GM23248 (cell line): ENCODE measurements around the gene OR2A2.

Experiments
- EZH2 ChIP-seq: fragments of 200-600 bp; sonication (generic); IDR thresholded peaks from 2 replicates; pipeline ENCODE4 v1.6.1; 2018; ENCODE audit warnings: antibody characterized with exemption, mild to moderate bottlenecking; ENCODE audit not compliant: insufficient read depth, poor library complexity, severe bottlenecking
- EZH2phosphoT487 ChIP-seq: fragments of 200-600 bp; sonication (generic); IDR thresholded peaks from 2 replicates; pipeline ENCODE4 v1.6.1; 2018; ENCODE audit warnings: antibody characterized with exemption, moderate library complexity, mild to moderate bottlenecking, low read depth; ENCODE audit not compliant: insufficient read depth

DNA sequence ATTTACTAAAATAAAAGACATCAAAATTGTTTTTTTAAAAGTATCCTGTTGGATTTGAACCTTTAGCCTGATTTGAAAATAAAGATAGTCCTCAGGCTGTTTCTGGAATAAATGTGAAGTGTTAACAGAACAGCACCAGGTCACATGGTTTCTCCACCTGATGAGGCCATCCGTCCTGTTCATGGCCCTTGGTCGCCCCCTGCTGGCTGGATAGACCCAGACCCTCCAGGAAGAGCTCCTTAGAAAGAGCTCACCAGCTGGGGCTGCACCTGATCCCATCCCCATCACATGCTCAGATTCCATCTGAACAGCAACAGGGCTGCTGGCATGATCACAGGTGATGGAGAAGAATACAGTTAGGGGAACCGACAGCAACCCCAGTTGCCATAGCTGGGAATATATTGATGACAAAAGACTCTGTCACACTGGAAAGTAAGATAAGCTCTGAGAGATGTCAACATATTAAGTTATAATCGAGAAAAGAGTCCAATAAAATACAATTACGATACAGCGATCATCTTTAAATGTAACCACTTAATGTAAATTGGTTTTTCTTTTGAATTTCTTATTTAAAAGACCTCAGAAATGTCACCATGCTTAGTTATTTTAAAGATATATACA is 18.4 kb downstream of the OR2A2 start:
- TF ChIP-seq EZH2 (no peak), EZH2phosphoT487 (no peak)
